Measurements from ENCODE around the gene CTIF.

- TF ChIP-seq EZH2 (IDR thresholded peaks at IDR 0.05) (no peak), POLR2AphosphoS5 (IDR thresholded peaks at IDR 0.05; ENCODE audit: borderline replicate concordance, low read depth, low read length) (no peak), FOXP2 (optimal IDR thresholded peaks at IDR 0.05; ENCODE audit: control extremely low read depth, extremely low read length, insufficient read depth) (no peak)
Observed at GRCh38 chr18:48638896-48639771, 100.3 kb downstream of the CTIF start.
